H9 (cell line): ENCODE measurements around the gene SPAG4. TPM values are rescaled to one million over a fixed set of nuclear protein-coding genes. Genes with fewer than 3 reads are reported as not detected.

Experiments used
- DNase-seq: peaks from one replicate; pipeline ENCODE4 v3.0.0-alpha.2; 2017
- H2AFZ ChIP-seq: one replicate; pipeline ENCODE4 v1.6.1; 2013; ENCODE audit warnings: mild to moderate bottlenecking, low read length, control low read depth, moderate library complexity
- H2AK5ac ChIP-seq: 2 replicates; pipeline ENCODE4 v1.6.1; 2013; ENCODE audit warnings: low read length, control low read depth, mixed read lengths; ENCODE audit not compliant: insufficient read length
- H2BK120ac ChIP-seq: one replicate; pipeline ENCODE4 v1.6.1; 2013; ENCODE audit warnings: low read depth, mild to moderate bottlenecking, low read length, control low read depth, inconsistent platforms; ENCODE audit not compliant: poor library complexity, severe bottlenecking
- H2BK12ac ChIP-seq: 2 replicates; pipeline ENCODE4 v1.6.1; 2013; ENCODE audit warnings: low read length, control low read depth, mixed read lengths, low read depth; ENCODE audit not compliant: insufficient read length
- H2BK15ac ChIP-seq: 2 replicates; pipeline ENCODE4 v1.6.1; 2013; ENCODE audit warnings: low read depth, low read length, control low read depth
- H2BK20ac ChIP-seq: one replicate; pipeline ENCODE4 v1.6.1; 2013; ENCODE audit warnings: low read depth, mild to moderate bottlenecking, low read length, control low read depth, inconsistent platforms; ENCODE audit not compliant: poor library complexity, severe bottlenecking
- H2BK5ac ChIP-seq: 2 replicates; pipeline ENCODE4 v1.6.1; 2013; ENCODE audit warnings: low read length, control low read depth, mixed read lengths; ENCODE audit not compliant: insufficient read length
- H3K14ac ChIP-seq: 2 replicates; pipeline ENCODE4 v1.6.1; 2013; ENCODE audit warnings: low read length, control low read depth; ENCODE audit not compliant: insufficient read depth
- H3K18ac ChIP-seq: 2 replicates; pipeline ENCODE4 v1.6.1; 2013; ENCODE audit warnings: low read depth, mild to moderate bottlenecking, mixed read lengths, low read length, control low read depth; ENCODE audit not compliant: insufficient read length
- H3K23ac ChIP-seq: 2 replicates; pipeline ENCODE4 v1.6.1; 2013; ENCODE audit warnings: low read length, control low read depth, mixed read lengths, low read depth; ENCODE audit not compliant: insufficient read length
- H3K23me2 ChIP-seq: 2 replicates; pipeline ENCODE4 v1.6.1; 2013; ENCODE audit warnings: low read depth, mild to moderate bottlenecking, mixed read lengths, low read length, control low read depth; ENCODE audit not compliant: insufficient read length, poor library complexity, severe bottlenecking
- H3K27ac ChIP-seq: 2 replicates; pipeline ENCODE4 v1.5.1; 2013; ENCODE audit warnings: low read length, control low read depth, mixed read lengths, low read depth; ENCODE audit not compliant: insufficient read length
- H3K27me3 ChIP-seq: 2 replicates; pipeline ENCODE4 v1.6.1; 2013; ENCODE audit warnings: low read length, control low read depth, inconsistent platforms; ENCODE audit not compliant: insufficient read depth
- H3K4ac ChIP-seq: 2 replicates; pipeline ENCODE4 v1.6.1; 2013; ENCODE audit warnings: low read depth, mild to moderate bottlenecking, control low read depth, inconsistent platforms, low read length, moderate library complexity
- H3K4me1 ChIP-seq: 2 replicates; pipeline ENCODE4 v1.6.1; 2013; ENCODE audit warnings: low read length, control low read depth, inconsistent platforms; ENCODE audit not compliant: insufficient read depth
- H3K4me2 ChIP-seq: 2 replicates; pipeline ENCODE4 v1.6.1; 2013; ENCODE audit warnings: low read length, control low read depth, mixed read lengths; ENCODE audit not compliant: insufficient read length, insufficient read depth
- H3K56ac ChIP-seq: 2 replicates; pipeline ENCODE4 v1.6.1; 2013; ENCODE audit warnings: low read depth, mild to moderate bottlenecking, mixed read lengths, low read length, control low read depth; ENCODE audit not compliant: insufficient read length
- H3K79me1 ChIP-seq: 2 replicates; pipeline ENCODE4 v1.6.1; 2013; ENCODE audit warnings: low read depth, mild to moderate bottlenecking, moderate library complexity, low read length, control low read depth, inconsistent platforms; ENCODE audit not compliant: insufficient read depth, poor library complexity, severe bottlenecking
- H3K79me2 ChIP-seq: 2 replicates; pipeline ENCODE4 v1.6.1; 2013; ENCODE audit warnings: low read length, control low read depth, inconsistent platforms; ENCODE audit not compliant: insufficient read depth
- H3K9ac ChIP-seq: 2 replicates; pipeline ENCODE4 v1.6.1; 2013; ENCODE audit warnings: low read length, control low read depth, mixed read lengths; ENCODE audit not compliant: insufficient read length; ENCODE audit errors: extremely low read depth
- H3K9me3 ChIP-seq: one replicate; pipeline ENCODE4 v1.6.1; 2013; ENCODE audit warnings: low read depth, low read length, inconsistent platforms; ENCODE audit not compliant: control insufficient read depth
- H3T11ph ChIP-seq: one replicate; pipeline ENCODE4 v1.6.1; 2013; ENCODE audit warnings: mild to moderate bottlenecking, low read length, control low read depth, inconsistent platforms
- H4K20me1 ChIP-seq: one replicate; pipeline ENCODE4 v1.6.1; 2013; ENCODE audit not compliant: control insufficient read depth, insufficient read length, insufficient read depth
- H4K5ac ChIP-seq: 2 replicates; pipeline ENCODE4 v1.6.1; 2013; ENCODE audit warnings: low read depth, mild to moderate bottlenecking, mixed read lengths, low read length, control low read depth; ENCODE audit not compliant: insufficient read length
- H4K8ac ChIP-seq: replicated peaks from 2 replicates; pipeline ENCODE4 v1.6.1; 2013; ENCODE audit warnings: low read length, control low read depth, mixed read lengths, low read depth; ENCODE audit not compliant: insufficient read length
- H4K91ac ChIP-seq: 2 replicates; pipeline ENCODE4 v1.6.1; 2013; ENCODE audit warnings: low read depth, mild to moderate bottlenecking, moderate library complexity, mixed read lengths, low read length, control low read depth; ENCODE audit not compliant: insufficient read length
- H3K27ac Mint-ChIP-seq, 3 experiments: 2 replicates in 2 of 3; 3 replicates in 1 of 3; pipeline ENCODE4 v1.8.0; 2020 to 2021; ENCODE audit warnings: mixed read lengths in 3 of 3, mild to moderate bottlenecking in 1 of 3, moderate library complexity in 1 of 3
- H3K27me3 Mint-ChIP-seq: 2 replicates; pipeline ENCODE4 v1.8.0; 2021; ENCODE audit warnings: low read depth, mild to moderate bottlenecking, moderate library complexity, mixed read lengths
- H3K36me3 Mint-ChIP-seq, 3 experiments: 2 replicates in 2 of 3; 3 replicates in 1 of 3; pipeline ENCODE4 v1.8.0; 2020 to 2021; ENCODE audit warnings: low read depth in 3 of 3, mixed read lengths in 3 of 3; ENCODE audit not compliant: insufficient read depth in 1 of 3
- H3K4me1 Mint-ChIP-seq, 2 experiments: 2 replicates each; pipeline ENCODE4 v1.8.0; 2020; ENCODE audit warnings: mixed read lengths in 2 of 2
- H3K4me3 Mint-ChIP-seq, 2 experiments: 2 replicates in 1 of 2; 3 replicates in 1 of 2; pipeline ENCODE4 v1.8.0; 2020 to 2021; ENCODE audit warnings: mild to moderate bottlenecking in 2 of 2, mixed read lengths in 2 of 2, moderate library complexity in 1 of 2
- H3K9me3 Mint-ChIP-seq, 2 experiments: 2 replicates in 1 of 2; 3 replicates in 1 of 2; pipeline ENCODE4 v1.8.0; 2020; ENCODE audit warnings: mild to moderate bottlenecking in 2 of 2, mixed read lengths in 2 of 2, moderate library complexity in 1 of 2
- WGBS: extraction: QIAGEN DNeasy Blood & Tissue Kit; methylation state at CpG from one replicate; pipeline ENCODE4 v1.1.7; 2013; ENCODE audit warnings: missing lambda C conversion rate, low lambda C conversion rate, mixed read lengths; ENCODE audit not compliant: insufficient read length; ENCODE audit errors: extremely low coverage; 5-methylcytosine and 5-hydroxymethylcytosine counted together
- total RNA-seq: library from RNA; stranded (reverse); gene quantifications from 2 replicates; pipeline ENCODE4 v1.2.1, GENCODE V29; 2021
- TF ChIP-seq, protein P1 (sequence below): fragments of 200-600 bp; sonication (generic); conservative IDR thresholded peaks from 3 replicates; pipeline ENCODE4 v1.8.0; 2021; ENCODE audit warnings: antibody characterized with exemption, mild to moderate bottlenecking

Gene SPAG4
- total RNA-seq, 1 experiment from 2014 or later = 4.9 TPM

DNA sequence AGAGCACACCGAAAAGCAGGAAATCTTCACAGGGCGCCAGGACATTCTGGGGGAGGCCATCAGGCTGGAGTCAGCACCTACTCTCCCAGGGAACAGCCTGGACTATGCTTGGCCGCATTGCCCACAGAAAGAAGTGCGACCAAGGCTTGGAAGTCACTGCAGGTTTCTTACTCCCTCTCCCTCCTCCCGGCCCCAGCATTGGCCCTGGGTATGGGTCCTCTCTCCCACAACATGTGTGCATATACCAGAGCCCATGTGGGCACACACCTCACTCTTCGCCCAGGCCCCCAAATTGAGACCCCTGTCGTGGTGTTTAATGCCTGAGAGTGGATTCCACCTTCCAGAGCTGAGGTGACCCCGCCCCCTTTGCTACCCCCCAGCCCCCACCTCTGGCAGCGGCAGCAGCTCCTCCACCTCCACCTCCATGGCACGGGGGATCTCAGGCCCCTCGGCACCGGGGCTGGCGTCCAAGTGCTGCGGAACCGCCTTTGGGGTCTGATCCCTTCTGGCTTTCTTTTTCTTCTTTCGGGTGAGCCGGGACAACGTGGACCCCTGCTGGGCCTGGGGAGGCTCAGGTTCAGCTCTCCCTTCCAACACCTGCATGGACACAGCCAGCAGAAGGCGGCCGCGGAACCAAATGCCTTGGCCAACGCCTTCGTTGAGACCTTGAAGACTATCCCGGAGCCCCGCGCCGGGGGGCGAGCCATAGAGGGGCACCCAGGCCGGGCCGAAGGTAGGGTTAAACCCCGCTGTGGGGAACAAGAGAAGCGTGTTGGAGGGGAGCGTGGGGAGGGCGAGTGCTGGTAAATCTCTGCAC lies 15.2 kb upstream of the SPAG4 start:
- no CpG with 5 or more reads among the region's 34 CpGs for WGBS
- H3K14ac ChIP-seq = no peak overlapping the region
- no peak overlapping the region for H3K23ac ChIP-seq
- TF ChIP-seq, protein P1, sequence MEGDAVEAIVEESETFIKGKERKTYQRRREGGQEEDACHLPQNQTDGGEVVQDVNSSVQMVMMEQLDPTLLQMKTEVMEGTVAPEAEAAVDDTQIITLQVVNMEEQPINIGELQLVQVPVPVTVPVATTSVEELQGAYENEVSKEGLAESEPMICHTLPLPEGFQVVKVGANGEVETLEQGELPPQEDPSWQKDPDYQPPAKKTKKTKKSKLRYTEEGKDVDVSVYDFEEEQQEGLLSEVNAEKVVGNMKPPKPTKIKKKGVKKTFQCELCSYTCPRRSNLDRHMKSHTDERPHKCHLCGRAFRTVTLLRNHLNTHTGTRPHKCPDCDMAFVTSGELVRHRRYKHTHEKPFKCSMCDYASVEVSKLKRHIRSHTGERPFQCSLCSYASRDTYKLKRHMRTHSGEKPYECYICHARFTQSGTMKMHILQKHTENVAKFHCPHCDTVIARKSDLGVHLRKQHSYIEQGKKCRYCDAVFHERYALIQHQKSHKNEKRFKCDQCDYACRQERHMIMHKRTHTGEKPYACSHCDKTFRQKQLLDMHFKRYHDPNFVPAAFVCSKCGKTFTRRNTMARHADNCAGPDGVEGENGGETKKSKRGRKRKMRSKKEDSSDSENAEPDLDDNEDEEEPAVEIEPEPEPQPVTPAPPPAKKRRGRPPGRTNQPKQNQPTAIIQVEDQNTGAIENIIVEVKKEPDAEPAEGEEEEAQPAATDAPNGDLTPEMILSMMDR = no peak
- H4K8ac ChIP-seq = no peak overlapping the region
- H4K5ac ChIP-seq = no peak overlapping the region
- H2BK12ac ChIP-seq = no peak overlapping the region
- no peak overlapping the region for H3K27ac Mint-ChIP-seq
- no peak overlapping the region for H3K27ac ChIP-seq
- no peak overlapping the region for H3K4ac ChIP-seq
- no peaks in the 10 kb centered on the region for H3K79me1 ChIP-seq
- no peak overlapping the region for H4K91ac ChIP-seq
- H3K18ac ChIP-seq = no peak overlapping the region
- no peak overlapping the region for H2BK15ac ChIP-seq
- H3K27me3 Mint-ChIP-seq = peaks cover 69% of the 10 kb centered on the region
- H3K27me3 ChIP-seq = peaks cover 12% of the 10 kb centered on the region; the same call in 1 of the 2 replicates
- no peaks in the 10 kb centered on the region; a peak in 1 of 7 replicates for H3K36me3 Mint-ChIP-seq
- H2AK5ac ChIP-seq = no peak overlapping the region
- no peaks in the 10 kb centered on the region for H3K9me3 Mint-ChIP-seq
- peak; percentile 71 for DNase-seq
- no peak overlapping the region for H2BK20ac ChIP-seq
- peaks cover 14 to 19% of the 10 kb centered on the region in 2 experiments for H3K4me1 Mint-ChIP-seq
- no peaks in the 10 kb centered on the region for H3K4me1 ChIP-seq
- H3T11ph ChIP-seq = no peak overlapping the region
- H3K4me2 ChIP-seq = peak overlapping the region; percentile 81
- no peak overlapping the region for H2BK120ac ChIP-seq
- H3K4me3 Mint-ChIP-seq = peak overlapping the region; percentile 64 to 82
- peaks cover 16% of the 10 kb centered on the region for H3K23me2 ChIP-seq
- H3K9me3 ChIP-seq = no peaks in the 10 kb centered on the region
- H3K9ac ChIP-seq = no peak overlapping the region
- no peak overlapping the region for H2AFZ ChIP-seq
- no peaks in the 10 kb centered on the region for H4K20me1 ChIP-seq
- no peak overlapping the region for H3K56ac ChIP-seq
- H2BK5ac ChIP-seq = no peak overlapping the region
- H3K79me2 ChIP-seq = no peaks in the 10 kb centered on the region
